LNCaP clone FGC (cell line): ENCODE data around the gene COL25A1.

Experiments
- DNase-seq: peaks from one replicate; pipeline ENCODE4 v3.0.0-alpha.2; 2011; ENCODE audit warnings: low read depth
- H3K4me3 ChIP-seq: 2 replicates; pipeline ENCODE4 v1.5.1; 2011; ENCODE audit warnings: mild to moderate bottlenecking, low read depth, low read length, control low read depth
- CTCF ChIP-seq: IDR thresholded peaks from 2 replicates; pipeline ENCODE4 v1.5.1; 2012; ENCODE audit warnings: mild to moderate bottlenecking; ENCODE audit not compliant: control insufficient read depth, insufficient read depth; ENCODE audit errors: extremely low read depth

The COL25A1 gene

GRCh38 chr4:108902769-108903168 lies 399.7 kb downstream of the COL25A1 start:
- DNase-seq, result no peak
- no peak for TF ChIP-seq CTCF
- no peak overlapping the region for H3K4me3 ChIP-seq

DNA sequence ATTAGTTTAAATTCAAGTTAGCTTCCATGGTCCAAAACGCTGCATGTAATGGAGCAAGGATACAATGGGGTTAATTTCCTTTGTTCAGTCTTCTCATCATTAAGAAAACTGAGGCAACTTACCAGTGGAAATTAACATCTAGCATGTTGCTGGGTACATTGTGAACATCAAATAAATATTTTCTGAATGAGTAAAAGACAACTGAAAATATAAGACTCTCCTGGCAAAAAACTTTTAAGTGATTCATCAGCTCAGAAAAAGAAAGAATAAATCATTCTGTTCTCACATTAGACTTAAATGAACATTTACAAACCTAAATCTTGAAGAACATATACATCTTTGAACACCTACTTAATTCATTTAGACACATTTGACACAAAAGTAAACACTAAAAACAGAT lies 401.2 kb downstream of the COL25A1 start:
- H3K4me3 ChIP-seq, result no peak overlapping the region
- no peak for TF ChIP-seq CTCF
- no peak for DNase-seq

DNA sequence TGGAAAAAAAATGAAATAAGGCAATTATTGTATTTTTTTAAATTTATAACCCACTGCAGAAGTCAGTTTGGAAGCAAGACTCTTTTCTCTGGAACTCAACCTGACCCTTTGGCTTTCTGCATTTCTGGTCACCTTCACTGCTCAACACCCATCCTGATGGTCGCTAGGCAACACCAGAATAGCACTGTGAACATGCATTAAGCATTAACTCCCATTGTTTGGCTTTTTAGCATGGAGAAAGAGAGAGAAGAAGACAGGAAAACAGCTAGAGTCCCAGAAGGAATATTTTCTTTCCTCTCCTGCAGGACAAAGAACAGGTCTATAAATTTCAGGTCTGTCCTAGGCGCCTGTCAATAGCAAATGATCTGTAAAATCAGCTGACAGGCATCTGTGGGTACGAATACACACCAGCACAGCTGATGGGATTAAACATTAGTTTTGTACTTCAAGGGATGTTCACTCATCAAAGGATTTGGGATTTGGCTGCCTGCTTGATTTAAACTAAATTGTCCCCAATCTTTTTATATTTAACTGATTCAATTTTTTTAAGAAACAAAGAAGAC lies 402.4 kb downstream of the COL25A1 start:
- DNase-seq, result no peak
- H3K4me3 ChIP-seq, result no peak overlapping the region
- TF ChIP-seq CTCF, result no peak

DNA sequence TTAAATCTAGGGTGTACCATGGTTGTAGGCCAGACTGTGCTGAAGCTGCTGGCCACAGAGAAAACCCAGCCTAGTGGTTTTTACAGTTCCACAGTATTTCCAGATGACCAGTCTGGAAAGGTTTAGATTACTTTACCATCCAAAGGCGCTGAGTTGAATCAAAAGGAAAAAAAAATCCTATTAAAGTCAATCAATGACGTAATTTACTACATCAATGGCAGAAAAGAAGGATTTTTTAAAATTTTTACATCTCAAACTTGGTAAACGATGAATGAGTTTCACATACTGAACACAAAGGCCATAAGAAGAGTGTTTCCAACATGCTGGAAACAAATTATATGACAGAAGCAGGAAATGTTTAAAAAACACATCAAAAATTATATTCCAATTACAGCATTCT lies 409.0 kb downstream of the COL25A1 start:
- TF ChIP-seq CTCF, result no peak
- DNase-seq, result no peak
- H3K4me3 ChIP-seq, result no peak overlapping the region

DNA sequence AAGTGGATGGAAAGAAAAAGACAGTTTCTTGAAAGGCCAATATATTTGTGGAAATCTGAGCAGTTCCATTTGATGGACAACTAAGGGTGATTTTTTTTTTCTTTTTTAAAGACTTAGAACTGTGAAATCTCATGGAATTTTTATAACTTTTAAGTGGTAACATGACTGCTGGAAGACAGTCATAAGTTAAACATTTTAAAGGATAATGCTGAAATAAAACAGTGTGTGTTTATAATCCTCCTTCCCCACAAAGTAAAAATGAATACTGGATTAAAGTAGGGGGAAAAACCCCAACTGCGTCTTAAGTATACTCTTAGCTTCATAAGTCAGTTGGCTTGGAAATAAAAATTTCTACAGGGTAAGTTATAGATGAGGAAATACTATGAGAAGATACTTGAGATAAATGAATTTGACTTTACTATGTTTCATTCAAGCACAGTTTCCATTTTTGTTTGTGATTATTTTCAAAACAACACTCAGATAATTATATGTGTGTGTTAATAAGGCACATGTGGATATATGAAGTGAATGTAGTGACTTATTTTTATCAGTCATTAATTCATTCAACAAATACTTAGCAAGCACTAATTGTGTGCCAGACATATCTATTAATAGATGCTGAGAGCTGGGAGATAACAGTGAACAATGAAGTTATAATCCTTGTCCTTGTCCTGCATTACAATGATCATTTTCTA lies 410.4 kb downstream of the COL25A1 start:
- H3K4me3 ChIP-seq, result no peak overlapping the region
- DNase-seq, result no peak
- TF ChIP-seq CTCF, result no peak

GRCh38 chr4:108890484-108890881 lies 412.0 kb downstream of the COL25A1 start:
- H3K4me3 ChIP-seq, result no peak overlapping the region
- no peak for TF ChIP-seq CTCF
- DNase-seq, result no peak

DNA sequence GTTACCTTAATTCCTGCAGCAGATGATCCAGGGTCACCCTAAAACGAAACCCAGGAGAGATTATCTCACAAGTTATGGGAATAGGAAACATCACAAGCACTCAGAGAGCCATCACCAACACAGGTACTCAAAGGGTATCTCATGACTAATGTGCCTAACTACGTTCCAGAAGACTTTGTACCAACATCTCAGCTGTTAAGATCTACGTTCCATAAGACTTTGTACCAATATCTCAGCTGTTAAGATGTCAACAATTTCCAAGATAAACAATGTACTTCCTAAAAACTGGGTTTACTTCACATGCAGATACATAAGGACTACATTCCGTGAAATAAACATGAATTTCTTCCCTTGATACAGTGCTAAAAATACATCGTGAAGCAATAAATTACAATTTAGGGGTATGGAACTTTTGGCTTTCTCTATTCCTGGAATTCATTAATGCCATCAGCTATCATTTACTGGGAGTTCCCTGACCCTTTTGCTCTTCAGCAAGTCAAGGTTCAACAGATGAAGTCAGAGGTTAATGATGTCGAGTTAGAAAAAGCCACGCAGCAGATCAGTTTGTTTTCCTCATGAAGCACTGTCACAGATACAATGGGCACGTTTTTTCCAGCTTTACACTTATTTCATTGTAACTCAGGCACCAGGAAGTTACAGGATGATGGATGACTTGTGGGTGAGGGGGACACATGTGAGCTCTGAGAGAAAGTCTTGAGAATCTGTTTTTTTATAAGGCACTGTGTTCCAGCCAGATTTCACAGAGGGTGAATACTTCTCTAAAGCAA lies 412.6 kb downstream of the COL25A1 start:
- no peak for DNase-seq
- no peak overlapping the region for H3K4me3 ChIP-seq
- TF ChIP-seq CTCF, result no peak
